ENCODE results near the gene ANAPC2. TPM values are rescaled to one million over a fixed set of nuclear protein-coding genes. Genes with fewer than 3 reads are reported as not detected.

The ANAPC2 gene
- total RNA-seq, 1 donor, result 22.9 TPM

DNA sequence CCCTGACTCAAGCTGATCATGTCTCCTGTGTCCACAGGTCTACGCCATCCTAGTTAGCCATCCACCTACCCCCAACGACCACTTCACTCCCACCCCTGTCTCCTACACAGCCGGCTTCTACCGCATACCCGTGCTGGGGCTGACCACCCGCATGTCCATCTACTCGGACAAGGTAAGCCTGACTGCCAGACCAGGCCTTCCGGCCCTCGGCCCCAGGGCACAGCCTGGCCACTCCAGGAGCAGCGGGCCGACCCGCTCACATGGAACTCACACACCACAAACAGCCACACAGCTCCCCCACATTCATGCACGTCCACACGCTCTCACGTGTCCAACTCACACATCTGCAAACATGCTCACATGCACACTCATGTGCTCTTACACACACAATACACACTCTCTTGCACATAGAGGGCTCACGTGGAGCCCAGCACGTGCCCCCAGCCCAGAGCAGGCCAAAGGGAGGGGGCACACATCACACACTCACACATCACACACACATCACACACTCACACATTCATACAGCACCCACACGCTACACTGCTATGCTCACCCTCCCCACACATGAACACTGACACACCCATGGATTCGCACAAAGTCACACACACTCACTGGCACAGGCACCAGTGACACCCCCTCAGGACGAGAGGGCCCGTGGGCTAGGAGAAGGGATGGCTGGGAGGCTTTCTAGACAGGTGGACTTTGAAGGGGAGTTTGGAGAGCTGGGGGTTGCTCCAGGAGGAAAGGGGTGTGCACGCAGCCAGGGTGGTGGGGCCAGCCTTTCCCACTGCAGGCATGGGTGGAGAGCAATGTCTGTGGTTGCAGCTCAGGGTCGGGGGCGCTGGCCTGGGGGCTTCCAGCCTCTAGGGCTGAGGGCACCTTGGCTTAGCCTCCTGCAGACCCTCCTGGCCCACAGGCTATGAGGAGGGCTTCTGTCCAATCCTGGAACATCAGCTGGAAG is 46.1 kb downstream of the ANAPC2 start:
- DNase-seq (ENCODE audit: low read depth), result no peak
- H3K4me3 ChIP-seq (ENCODE audit: low read depth, low read length), result no peak overlapping the region
- TF ChIP-seq, protein P1, sequence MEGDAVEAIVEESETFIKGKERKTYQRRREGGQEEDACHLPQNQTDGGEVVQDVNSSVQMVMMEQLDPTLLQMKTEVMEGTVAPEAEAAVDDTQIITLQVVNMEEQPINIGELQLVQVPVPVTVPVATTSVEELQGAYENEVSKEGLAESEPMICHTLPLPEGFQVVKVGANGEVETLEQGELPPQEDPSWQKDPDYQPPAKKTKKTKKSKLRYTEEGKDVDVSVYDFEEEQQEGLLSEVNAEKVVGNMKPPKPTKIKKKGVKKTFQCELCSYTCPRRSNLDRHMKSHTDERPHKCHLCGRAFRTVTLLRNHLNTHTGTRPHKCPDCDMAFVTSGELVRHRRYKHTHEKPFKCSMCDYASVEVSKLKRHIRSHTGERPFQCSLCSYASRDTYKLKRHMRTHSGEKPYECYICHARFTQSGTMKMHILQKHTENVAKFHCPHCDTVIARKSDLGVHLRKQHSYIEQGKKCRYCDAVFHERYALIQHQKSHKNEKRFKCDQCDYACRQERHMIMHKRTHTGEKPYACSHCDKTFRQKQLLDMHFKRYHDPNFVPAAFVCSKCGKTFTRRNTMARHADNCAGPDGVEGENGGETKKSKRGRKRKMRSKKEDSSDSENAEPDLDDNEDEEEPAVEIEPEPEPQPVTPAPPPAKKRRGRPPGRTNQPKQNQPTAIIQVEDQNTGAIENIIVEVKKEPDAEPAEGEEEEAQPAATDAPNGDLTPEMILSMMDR (IDR thresholded peaks at IDR 0.05; ENCODE audit: insufficient read depth, low read depth, low read length), result no peak

- DNase-seq (ENCODE audit: low read depth), result no peak
Measured at GRCh38 chr9:137141050-137141810, 47.1 kb downstream of the ANAPC2 start.

GRCh38 chr9:137140151-137141012 is 48.0 kb downstream of the ANAPC2 start:
- TF ChIP-seq, protein P1 (IDR thresholded peaks at IDR 0.05; ENCODE audit: insufficient read depth, low read depth, low read length), result no peak
- H3K4me3 ChIP-seq (ENCODE audit: low read depth, low read length), result no peak overlapping the region
- no peak for DNase-seq (ENCODE audit: low read depth)

More at GRCh38 chr9:137141050-137141810, 47.1 kb downstream of the ANAPC2 start:
- no peak overlapping the region for H3K4me3 ChIP-seq (ENCODE audit: low read depth, low read length)
- TF ChIP-seq, protein P1 (IDR thresholded peaks at IDR 0.05; ENCODE audit: insufficient read depth, low read depth, low read length), result no peak

GRCh38 chr9:137139468-137140150 is 48.8 kb downstream of the ANAPC2 start:
- no peak overlapping the region for H3K4me3 ChIP-seq (ENCODE audit: low read depth, low read length)
- TF ChIP-seq, protein P1 (IDR thresholded peaks at IDR 0.05; ENCODE audit: insufficient read depth, low read depth, low read length), result no peak

DNA sequence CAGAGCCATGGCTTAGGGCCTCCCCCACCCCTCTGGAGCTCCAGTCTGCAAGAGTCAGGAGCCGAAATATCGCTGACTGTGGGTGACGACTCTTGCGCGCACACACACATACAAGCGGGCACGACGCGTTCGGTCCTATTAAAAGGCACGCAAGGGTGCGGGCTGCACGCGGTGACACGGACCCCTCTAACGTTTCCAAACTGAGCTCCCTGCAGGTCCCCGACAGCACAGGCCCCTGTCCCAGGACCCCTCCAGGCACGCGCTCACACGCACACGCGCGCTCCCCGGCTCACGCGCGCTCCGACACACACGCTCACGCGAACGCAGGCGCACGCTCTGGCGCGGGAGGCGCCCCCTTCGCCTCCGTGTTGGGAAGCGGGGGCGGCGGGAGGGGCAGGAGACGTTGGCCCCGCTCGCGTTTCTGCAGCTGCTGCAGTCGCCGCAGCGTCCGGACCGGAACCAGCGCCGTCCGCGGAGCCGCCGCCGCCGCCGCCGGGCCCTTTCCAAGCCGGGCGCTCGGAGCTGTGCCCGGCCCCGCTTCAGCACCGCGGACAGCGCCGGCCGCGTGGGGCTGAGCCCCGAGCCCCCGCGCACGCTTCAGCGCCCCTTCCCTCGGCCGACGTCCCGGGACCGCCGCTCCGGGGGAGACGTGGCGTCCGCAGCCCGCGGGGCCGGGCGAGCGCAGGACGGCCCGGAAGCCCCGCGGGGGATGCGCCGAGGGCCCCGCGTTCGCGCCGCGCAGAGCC is 49.5 kb downstream of the ANAPC2 start, which contains the start of gene GRIN1:
Gene GRIN1, plus strand, starts transcription at position 433 of the 746 bp plus-strand sequence. CDS start 333 bp downstream, outside the sequence.
- TF ChIP-seq, protein P1 (IDR thresholded peaks at IDR 0.05; ENCODE audit: insufficient read depth, low read depth, low read length), result no peak
- no peak within 1 kb of the TSS for H3K4me3 ChIP-seq (ENCODE audit: low read depth, low read length)
- peak; percentile 30 for DNase-seq (ENCODE audit: low read depth)

More at GRCh38 chr9:137139468-137140150, 48.8 kb downstream of the ANAPC2 start:
- DNase-seq (ENCODE audit: low read depth), result no peak

All from fibroblast of villous mesenchyme (primary cell).